Ishikawa (cell line): ENCODE results near the gene GBP7.

Experiments used
- CREB1 ChIP-seq: IDR thresholded peaks from 2 replicates; pipeline ENCODE4 v1.6.1; 2012; ENCODE audit warnings: low read depth
- EP300 ChIP-seq: IDR thresholded peaks from 2 replicates; pipeline ENCODE4 v1.6.1; 2012; ENCODE audit warnings: borderline replicate concordance
- FOXM1 ChIP-seq: IDR thresholded peaks from 2 replicates; pipeline ENCODE4 v1.6.1; 2012; ENCODE audit warnings: low read depth, borderline replicate concordance
- NFIC ChIP-seq: IDR thresholded peaks from 2 replicates; pipeline ENCODE4 v1.6.1; 2012
- RAD21 ChIP-seq: IDR thresholded peaks from 2 replicates; pipeline ENCODE4 v1.6.1; 2012; ENCODE audit warnings: low read depth
- TAF1 ChIP-seq: IDR thresholded peaks from 2 replicates; pipeline ENCODE4 v1.6.1; 2012; ENCODE audit warnings: low read depth, mild to moderate bottlenecking
- TEAD4 ChIP-seq: IDR thresholded peaks from 2 replicates; pipeline ENCODE4 v1.6.1; 2012
- YY1 ChIP-seq: IDR thresholded peaks from 2 replicates; pipeline ENCODE4 v1.6.1; 2012; ENCODE audit warnings: low read depth
- ZBTB7A ChIP-seq: IDR thresholded peaks from 2 replicates; pipeline ENCODE4 v1.6.1; 2012; ENCODE audit warnings: low read depth
- TF ChIP-seq, protein P1 (sequence below): IDR thresholded peaks from 2 replicates; pipeline ENCODE4 v1.6.1; 2012
- TF ChIP-seq, protein P2 (sequence below): IDR thresholded peaks from 2 replicates; pipeline ENCODE4 v1.6.1; 2012; ENCODE audit warnings: low read depth, mild to moderate bottlenecking
- TF ChIP-seq, protein P3 (sequence below): IDR thresholded peaks from 2 replicates; pipeline ENCODE4 v1.6.1; 2012

GRCh38 chr1:89167590-89168230 lies 8.1 kb downstream of the GBP7 start:
- no peak for TF ChIP-seq RAD21
- peak; percentile 63 for TF ChIP-seq NFIC
- TF ChIP-seq, protein P1, sequence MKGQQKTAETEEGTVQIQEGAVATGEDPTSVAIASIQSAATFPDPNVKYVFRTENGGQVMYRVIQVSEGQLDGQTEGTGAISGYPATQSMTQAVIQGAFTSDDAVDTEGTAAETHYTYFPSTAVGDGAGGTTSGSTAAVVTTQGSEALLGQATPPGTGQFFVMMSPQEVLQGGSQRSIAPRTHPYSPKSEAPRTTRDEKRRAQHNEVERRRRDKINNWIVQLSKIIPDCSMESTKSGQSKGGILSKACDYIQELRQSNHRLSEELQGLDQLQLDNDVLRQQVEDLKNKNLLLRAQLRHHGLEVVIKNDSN, result no peak
- no peak for TF ChIP-seq YY1
- no peak for TF ChIP-seq FOXM1
- TF ChIP-seq, protein P2, sequence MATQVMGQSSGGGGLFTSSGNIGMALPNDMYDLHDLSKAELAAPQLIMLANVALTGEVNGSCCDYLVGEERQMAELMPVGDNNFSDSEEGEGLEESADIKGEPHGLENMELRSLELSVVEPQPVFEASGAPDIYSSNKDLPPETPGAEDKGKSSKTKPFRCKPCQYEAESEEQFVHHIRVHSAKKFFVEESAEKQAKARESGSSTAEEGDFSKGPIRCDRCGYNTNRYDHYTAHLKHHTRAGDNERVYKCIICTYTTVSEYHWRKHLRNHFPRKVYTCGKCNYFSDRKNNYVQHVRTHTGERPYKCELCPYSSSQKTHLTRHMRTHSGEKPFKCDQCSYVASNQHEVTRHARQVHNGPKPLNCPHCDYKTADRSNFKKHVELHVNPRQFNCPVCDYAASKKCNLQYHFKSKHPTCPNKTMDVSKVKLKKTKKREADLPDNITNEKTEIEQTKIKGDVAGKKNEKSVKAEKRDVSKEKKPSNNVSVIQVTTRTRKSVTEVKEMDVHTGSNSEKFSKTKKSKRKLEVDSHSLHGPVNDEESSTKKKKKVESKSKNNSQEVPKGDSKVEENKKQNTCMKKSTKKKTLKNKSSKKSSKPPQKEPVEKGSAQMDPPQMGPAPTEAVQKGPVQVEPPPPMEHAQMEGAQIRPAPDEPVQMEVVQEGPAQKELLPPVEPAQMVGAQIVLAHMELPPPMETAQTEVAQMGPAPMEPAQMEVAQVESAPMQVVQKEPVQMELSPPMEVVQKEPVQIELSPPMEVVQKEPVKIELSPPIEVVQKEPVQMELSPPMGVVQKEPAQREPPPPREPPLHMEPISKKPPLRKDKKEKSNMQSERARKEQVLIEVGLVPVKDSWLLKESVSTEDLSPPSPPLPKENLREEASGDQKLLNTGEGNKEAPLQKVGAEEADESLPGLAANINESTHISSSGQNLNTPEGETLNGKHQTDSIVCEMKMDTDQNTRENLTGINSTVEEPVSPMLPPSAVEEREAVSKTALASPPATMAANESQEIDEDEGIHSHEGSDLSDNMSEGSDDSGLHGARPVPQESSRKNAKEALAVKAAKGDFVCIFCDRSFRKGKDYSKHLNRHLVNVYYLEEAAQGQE, result no peak
- TF ChIP-seq TAF1, result no peak
- no peak; the same call in 1 of the 2 replicates for TF ChIP-seq EP300
- TF ChIP-seq, protein P3, sequence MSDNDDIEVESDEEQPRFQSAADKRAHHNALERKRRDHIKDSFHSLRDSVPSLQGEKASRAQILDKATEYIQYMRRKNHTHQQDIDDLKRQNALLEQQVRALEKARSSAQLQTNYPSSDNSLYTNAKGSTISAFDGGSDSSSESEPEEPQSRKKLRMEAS, result no peak
- TF ChIP-seq TEAD4, result no peak
- TF ChIP-seq ZBTB7A, result no peak
- TF ChIP-seq CREB1, result no peak
